Lung (tissue), 12 donors: ENCODE measurements around the gene RNF115. TPM values are rescaled to one million over a fixed set of nuclear protein-coding genes. Genes with fewer than 3 reads are reported as not detected.
"Not testable (repeated sequence)": the region's sequence is repeated elsewhere in the genome, so short reads cannot be mapped to it uniquely, and the experiment has no call there.

Experiments
- ATAC-seq: fragments of 200-7000 bp; cut with Tn5 transposase; one replicate; pipeline ENCODE4 v1.9.1; 2020; ENCODE audit warnings: moderate number of reproducible peaks; ENCODE audit not compliant: insufficient read depth, low FRiP score
- DNase-seq, 3 donors: peaks; one replicate each; pipeline ENCODE4 v3.0.0-alpha.2; 2013 to 2017
- H3K27ac ChIP-seq, 2 donors: one replicate each; pipeline ENCODE4 v1.5.1; 2013; ENCODE audit warnings: mild to moderate bottlenecking in 2 of 2, moderate library complexity in 2 of 2, control low read depth in 1 of 2, inconsistent platforms in 1 of 2, low read depth in 1 of 2, low read length in 1 of 2
- H3K27me3 ChIP-seq, 3 donors: one replicate each; pipeline ENCODE4 v1.5.1; 2013; ENCODE audit warnings: low read length in 2 of 3; ENCODE audit not compliant: control insufficient read depth in 3 of 3, insufficient read depth in 3 of 3
- H3K36me3 ChIP-seq, 4 donors: one replicate each; pipeline ENCODE4 v1.5.1; 2013; ENCODE audit warnings: low read length in 4 of 4, mild to moderate bottlenecking in 1 of 4, moderate library complexity in 1 of 4; ENCODE audit not compliant: control insufficient read depth in 4 of 4, insufficient read depth in 4 of 4
- H3K4me1 ChIP-seq, 5 donors: one replicate each; pipeline ENCODE4 v1.5.1; 2013; ENCODE audit warnings: low read length in 5 of 5, mild to moderate bottlenecking in 2 of 5, moderate library complexity in 1 of 5; ENCODE audit not compliant: control insufficient read depth in 5 of 5, insufficient read depth in 5 of 5
- H3K4me3 ChIP-seq: one replicate; pipeline ENCODE4 v1.5.1; 2013; ENCODE audit warnings: mild to moderate bottlenecking, control low read depth, moderate library complexity
- H3K9ac ChIP-seq, 2 donors: one replicate each; pipeline ENCODE4 v1.5.1; 2013; ENCODE audit warnings: low read length in 2 of 2, control low read depth in 1 of 2; ENCODE audit not compliant: insufficient read depth in 1 of 2
- H3K9me3 ChIP-seq, 4 donors: one replicate each; pipeline ENCODE4 v1.5.1; 2013; ENCODE audit warnings: low read length in 3 of 4, mild to moderate bottlenecking in 1 of 4, moderate library complexity in 1 of 4; ENCODE audit not compliant: control insufficient read depth in 4 of 4, insufficient read depth in 3 of 4
- CTCF ChIP-seq: IDR thresholded peaks from 2 replicates; pipeline ENCODE4 v1.5.1; 2012; ENCODE audit warnings: mild to moderate bottlenecking; ENCODE audit errors: control extremely low read depth, extremely low read depth
- WGBS, 2 donors: extraction: QIAGEN DNeasy Blood & Tissue Kit; methylation state at CpG; one replicate each; pipeline ENCODE4 v1.1.7; 2013; 5-methylcytosine and 5-hydroxymethylcytosine counted together
- polyA plus RNA-seq, 2 donors: library from polyadenylated mRNA; stranded (reverse); fragments of 200-250 nt; gene quantifications; one replicate each; pipeline ENCODE4 v1.2.1, GENCODE V29; 2013
- total RNA-seq, 2 donors: library from RNA; depleted of rRNA in 1 of 2; stranded (reverse); fragments of >200 nt in 1 of 2; gene quantifications; one replicate each; pipeline ENCODE4 v1.2.1, GENCODE V29; 2014 to 2021
- donor health status: control.
- donor health status: control.
- donor health status: Bipolar disorder and iron deficiency.
- donor health status: healthy.
- donor health status: DM: yes; HTN: yes; CAD: no.

The RNF115 gene
- total and polyA plus RNA-seq, 4 donors, result 4.4 to 21.6 (median 11.5) TPM

GRCh38 chr1:145843031-145843430 lies 19.1 kb upstream of the RNF115 start:
- DNase-seq, result no peak
- H3K9me3 ChIP-seq, result no peaks in the 10 kb centered on the region
- peaks cover 8 to 37% (median 33%) of the 10 kb centered on the region in 4 donors for H3K36me3 ChIP-seq
- H3K9ac ChIP-seq, result no peak overlapping the region
- WGBS, 2 donors, result 94 to 95% methylated on average over 3 of the region's 3 CpGs
- no peak for TF ChIP-seq CTCF
- ATAC-seq, result no peak
- peaks cover 0 to 13% (median 0%) of the 10 kb centered on the region in 5 donors for H3K4me1 ChIP-seq
- no peaks in the 10 kb centered on the region for H3K27me3 ChIP-seq
- H3K4me3 ChIP-seq, result no peak overlapping the region
- no peak overlapping the region for H3K27ac ChIP-seq

DNA sequence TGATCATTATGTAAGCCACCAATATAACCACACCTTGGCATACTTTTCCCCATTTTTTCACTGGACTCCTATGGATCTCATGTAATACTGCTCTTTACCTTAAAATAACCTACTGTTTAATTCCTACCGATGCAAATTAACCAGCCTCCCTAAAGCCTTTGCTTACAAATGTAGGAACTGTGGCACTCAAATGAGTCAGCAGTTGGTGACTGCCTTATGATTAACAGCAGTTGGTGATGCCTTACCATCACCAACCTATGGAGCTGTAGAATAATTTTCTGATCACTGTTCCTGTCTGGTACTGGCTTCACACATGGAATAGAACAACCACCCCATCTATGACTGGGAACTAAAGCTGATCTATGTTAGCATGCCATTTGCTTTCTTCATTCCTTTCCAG lies 13.8 kb upstream of the RNF115 start:
- DNase-seq, result no peak
- no peak for ATAC-seq
- H3K9me3 ChIP-seq, result no peaks in the 10 kb centered on the region

GRCh38 chr1:145830810-145831209 lies 6.9 kb upstream of the RNF115 start:
- WGBS, 2 donors, result 98 to 100% methylated on average over 2 of the region's 2 CpGs
- not testable (repeated sequence) for H3K4me1 ChIP-seq
- H3K36me3 ChIP-seq, result peaks cover 43 to 69% (median 45%) of the 10 kb centered on the region in 4 donors

More for the DNA sequence above, 13.8 kb upstream of the RNF115 start:
- 91 to 99% methylated on average over 1 of the region's 1 CpG for WGBS, 2 donors
- peaks cover 35 to 69% (median 61%) of the 10 kb centered on the region in 4 donors for H3K36me3 ChIP-seq
- no peak for TF ChIP-seq CTCF
- no peaks in the 10 kb centered on the region for H3K4me1 ChIP-seq
- no peaks in the 10 kb centered on the region for H3K27me3 ChIP-seq
- H3K4me3 ChIP-seq, result no peak overlapping the region
- H3K9ac ChIP-seq, result no peak overlapping the region
- no peak overlapping the region for H3K27ac ChIP-seq

GRCh38 chr1:145828367-145829026 lies 4.6 kb upstream of the RNF115 start:
- H3K36me3 ChIP-seq, result peaks cover 32 to 55% (median 37%) of the 10 kb centered on the region in 4 donors
- H3K4me1 ChIP-seq, result peaks cover 0 to 8% (median 0%) of the 10 kb centered on the region in 5 donors
- H3K4me3 ChIP-seq, result no peak overlapping the region
- no peak for TF ChIP-seq CTCF
- no peak overlapping the region for H3K27ac ChIP-seq
- ATAC-seq (no peak), DNase-seq (no peak)
- no peaks in the 10 kb centered on the region for H3K9me3 ChIP-seq
- no peak overlapping the region for H3K9ac ChIP-seq
- no peaks in the 10 kb centered on the region for H3K27me3 ChIP-seq

More at GRCh38 chr1:145830810-145831209, 6.9 kb upstream of the RNF115 start:
- H3K4me3 ChIP-seq, H3K27me3 ChIP-seq, H3K9me3 ChIP-seq, DNase-seq, H3K27ac ChIP-seq, H3K9ac ChIP-seq, ATAC-seq: not testable (repeated sequence)
